ENCODE results near the gene RAD51D.

DNA sequence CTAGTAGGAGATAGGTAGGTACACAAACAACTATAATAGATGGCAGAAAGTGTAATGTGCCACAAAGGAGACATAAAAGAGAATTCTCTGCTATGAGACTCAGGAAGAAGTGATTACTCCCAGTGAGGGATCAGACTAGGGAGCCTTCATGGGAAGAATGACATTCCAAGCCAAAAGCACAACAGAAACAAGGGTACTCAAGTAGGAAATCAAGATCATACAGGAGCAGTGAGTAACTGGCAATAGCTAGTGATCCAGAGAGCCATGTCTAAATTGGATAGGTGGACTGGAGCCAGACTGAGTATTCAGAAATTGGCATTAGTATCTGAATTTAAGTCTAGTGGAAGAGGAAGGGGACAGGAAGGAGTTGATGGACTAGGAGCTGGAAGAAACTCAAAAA, 66.9 kb downstream of the RAD51D start:
- no peak for TF ChIP-seq SPI1 (IDR thresholded peaks at IDR 0.05; ENCODE audit: low read depth, low read length)
- TF ChIP-seq POLR2A (IDR thresholded peaks at IDR 0.05; ENCODE audit: low read depth, low read length): no peak
